ENCODE data around the gene ITGBL1.

GRCh38 chr13:101747039-101747438 is 294.6 kb downstream of the ITGBL1 start:
- TF ChIP-seq CTCF (conservative IDR thresholded peaks at IDR 0.05; ENCODE audit: low read depth, low read length) (no peak), EZH2 (IDR thresholded peaks at IDR 0.05; ENCODE audit: low read length, unreplicated experiment) (no peak)
